ENCODE data around the gene ZNF296. TPM values are rescaled to one million over a fixed set of nuclear protein-coding genes. Genes with fewer than 3 reads are reported as not detected.

ZNF296 gene
- total and polyA plus RNA-seq, 2 of the 13 experiments (the other 11 are each of a cell fraction or from before 2014, with no cell fraction given) = 0.26 to 0.62 TPM

- TF ChIP-seq BRD4 (CRISPR knock-in tag; IDR thresholded peaks at IDR 0.05) (peak; percentile 55; the same call in 1 of the 2 replicates), KDM3A (CRISPR knock-in tag; IDR thresholded peaks at IDR 0.05; ENCODE audit: low read depth) (no peak), ZNF574 (CRISPR knock-in tag; IDR thresholded peaks at IDR 0.05) (peak; percentile 16; the same call in 1 of the 2 replicates), SP4 (CRISPR knock-in tag; IDR thresholded peaks at IDR 0.05) (no peak), YEATS4 (CRISPR knock-in tag; IDR thresholded peaks at IDR 0.05; ENCODE audit: borderline replicate concordance) (0 out of 2 replicates have a peak, but pooled peaks have one; percentile 31), HNRNPH1 (optimal IDR thresholded peaks at IDR 0.05; ENCODE audit: low read depth, low read length) (no peak), EEA1 (CRISPR knock-in tag; IDR thresholded peaks at IDR 0.05; ENCODE audit: borderline replicate concordance) (peak; percentile 42; the same call in 1 of the 2 replicates), ARID4A (CRISPR knock-in tag; IDR thresholded peaks at IDR 0.05; ENCODE audit: borderline replicate concordance) (peak; percentile 15; the same call in 1 of the 2 replicates), ZNF800 (CRISPR knock-in tag; IDR thresholded peaks at IDR 0.05) (no peak), ZNF280D (CRISPR knock-in tag; IDR thresholded peaks at IDR 0.05) (0 out of 2 replicates have a peak, but pooled peaks have one; percentile 12), ZBTB7B (CRISPR knock-in tag; IDR thresholded peaks at IDR 0.05) (0 out of 2 replicates have a peak, but pooled peaks have one; percentile 74), HNRNPUL1 (IDR thresholded peaks at IDR 0.05; ENCODE audit: low read depth, low read length) (no peak), SAP130 (CRISPR knock-in tag; IDR thresholded peaks at IDR 0.05; ENCODE audit: low read depth) (peak; percentile 86), RAD21 (CRISPR knock-in tag; IDR thresholded peaks at IDR 0.05) (peak; percentile 14; the same call in 1 of the 2 replicates), JUNB (CRISPR knock-in tag; IDR thresholded peaks at IDR 0.05; ENCODE audit: borderline replicate concordance) (peak; percentile 71; the same call in 1 of the 2 replicates), MEIS2 (CRISPR knock-in tag; IDR thresholded peaks at IDR 0.05) (0 out of 2 replicates have a peak, but pooled peaks have one; percentile 19)
These were observed 21.7 kb upstream of the ZNF296 start (continued) for GRCh38 chr19:45097776-45098520.
